Peyer's patch (tissue), 4 donors: ENCODE results near the gene ATP9A. TPM values are rescaled to one million over a fixed set of nuclear protein-coding genes. Genes with fewer than 3 reads are reported as not detected.

Source experiments
- DNase-seq, 3 donors: peaks; one replicate each; pipeline ENCODE4 v3.0.0-alpha.2; 2017 to 2019
- H3K27ac ChIP-seq, 4 donors: fragments of 200-600 bp; sonication (generic); one replicate each; pipeline ENCODE4 v1.5.1; 2016 to 2019
- H3K27me3 ChIP-seq, 2 donors: fragments of 200-600 bp; sonication (generic); one replicate each; pipeline ENCODE4 v1.5.1; 2019
- H3K36me3 ChIP-seq, 3 donors: fragments of 200-600 bp; sonication (generic); one replicate each; pipeline ENCODE4 v1.5.1; 2016 to 2019
- H3K4me1 ChIP-seq, 4 donors: fragments of 200-600 bp; sonication (generic); one replicate each; pipeline ENCODE4 v1.5.1; 2016 to 2019
- H3K4me3 ChIP-seq, 4 donors: fragments of 200-600 bp; sonication (generic); 1 replicate in 3 of 4; 2 replicates in 1 of 4; pipeline ENCODE4 v1.5.1; 2016 to 2019; ENCODE audit warnings: mild to moderate bottlenecking in 1 of 4
- H3K9me3 ChIP-seq, 4 donors: fragments of 200-600 bp; sonication (generic); one replicate each; pipeline ENCODE4 v1.5.1; 2016 to 2019; ENCODE audit warnings: mild to moderate bottlenecking in 1 of 4
- CTCF ChIP-seq, 6 experiments: fragments of 450-650 bp in 4 of 6; fragments of 200-600 bp in 2 of 6; sonication (generic) in 1 of 6; IDR thresholded peaks; one replicate each; pipeline ENCODE4 v1.5.1; 2017 to 2019; ENCODE audit warnings: antibody characterized with exemption in 6 of 6, mild to moderate bottlenecking in 3 of 6, moderate library complexity in 1 of 6
- POLR2A ChIP-seq, 2 donors: fragments of 450-650 bp; IDR thresholded peaks; one replicate each; pipeline ENCODE4 v1.5.1; 2017; ENCODE audit warnings: antibody characterized with exemption in 2 of 2, mild to moderate bottlenecking in 2 of 2, moderate library complexity in 2 of 2
- total RNA-seq, 4 donors: library from RNA; depleted of rRNA; stranded (reverse); fragments of >200 nt; gene quantifications; one replicate each; pipeline ENCODE4 v1.1.0, GENCODE V29; 2016

Gene ATP9A
- total RNA-seq, 4 donors from 2014 or later, result 27.2 to 73.1 (median 48.7) TPM

GRCh38 chr20:51575486-51575885 is 192.7 kb downstream of the ATP9A start:
- H3K4me1 ChIP-seq, result no peaks in the 10 kb centered on the region
- no peaks in the 10 kb centered on the region for H3K27me3 ChIP-seq
- no peak overlapping the region for H3K27ac ChIP-seq
- no peak for DNase-seq
- H3K4me3 ChIP-seq, result no peak overlapping the region
- no peak for TF ChIP-seq CTCF (IDR thresholded peaks at IDR 0.05)
- no peaks in the 10 kb centered on the region for H3K36me3 ChIP-seq
- H3K9me3 ChIP-seq, result no peaks in the 10 kb centered on the region

- no peaks in the 10 kb centered on the region for H3K9me3 ChIP-seq
- H3K4me1 ChIP-seq, result no peaks in the 10 kb centered on the region
- TF ChIP-seq CTCF (IDR thresholded peaks at IDR 0.05), result no peak
- TF ChIP-seq POLR2A (IDR thresholded peaks at IDR 0.05), result no peak
- H3K27ac ChIP-seq, result no peak overlapping the region
- H3K36me3 ChIP-seq, result no peaks in the 10 kb centered on the region
- DNase-seq, result no peak
- H3K27me3 ChIP-seq, result no peaks in the 10 kb centered on the region
- H3K4me3 ChIP-seq, result no peak overlapping the region
These were observed 193.7 kb downstream of the ATP9A start for GRCh38 chr20:51574248-51575033.

- TF ChIP-seq CTCF (IDR thresholded peaks at IDR 0.05) (no peak), POLR2A (IDR thresholded peaks at IDR 0.05) (no peak)
- H3K27me3 ChIP-seq, result no peaks in the 10 kb centered on the region
These were observed 194.5 kb downstream of the ATP9A start for GRCh38 chr20:51573576-51574243.

GRCh38 chr20:51571460-51571794 is 196.8 kb downstream of the ATP9A start:
- TF ChIP-seq CTCF (IDR thresholded peaks at IDR 0.05) (no peak), POLR2A (IDR thresholded peaks at IDR 0.05) (no peak)
- no peak for DNase-seq
- Histone ChIP-seq H3K27me3 (no peaks in the 10 kb centered on the region), H3K4me3 (no peak overlapping the region), H3K27ac (no peak overlapping the region), H3K9me3 (no peaks in the 10 kb centered on the region), H3K4me1 (no peaks in the 10 kb centered on the region), H3K36me3 (no peaks in the 10 kb centered on the region)

More at GRCh38 chr20:51573576-51574243, 194.5 kb downstream of the ATP9A start:
- H3K9me3 ChIP-seq, result no peaks in the 10 kb centered on the region
- no peak overlapping the region for H3K27ac ChIP-seq
- no peak overlapping the region for H3K4me3 ChIP-seq
- DNase-seq, result no peak
- H3K4me1 ChIP-seq, result no peaks in the 10 kb centered on the region
- H3K36me3 ChIP-seq, result no peaks in the 10 kb centered on the region

- no peak for DNase-seq
- H3K27ac ChIP-seq, result peak overlapping the region in 2 of 4 donors; percentile 9 to 46
These were observed 197.3 kb downstream of the ATP9A start for GRCh38 chr20:51570739-51571459.

More at GRCh38 chr20:51570739-51571459, 197.3 kb downstream of the ATP9A start:
- Histone ChIP-seq H3K36me3 (no peaks in the 10 kb centered on the region), H3K27me3 (no peaks in the 10 kb centered on the region), H3K9me3 (no peaks in the 10 kb centered on the region), H3K4me3 (no peak overlapping the region), H3K4me1 (peaks cover 0 to 5% (median 0%) of the 10 kb centered on the region in 4 donors)
- TF ChIP-seq CTCF (IDR thresholded peaks at IDR 0.05) (no peak), POLR2A (IDR thresholded peaks at IDR 0.05) (no peak)
